UCSD-AML1 (cell line): ENCODE measurements around the gene DBNDD2.

ENCODE experiments used
- DNase-seq: peaks from one replicate; lab custom pipeline; 2025; ENCODE audit not compliant: unreplicated experiment; lab: John Stamatoyannopoulos, UW

Gene DBNDD2

GRCh38 chr20:45407783-45408645, at the start of gene DBNDD2:
DBNDD2 (plus strand) TSS chr20:45408289; CDS start chr20:45408468, 179 bp downstream.
- DNase-seq: no peak

GRCh38 chr20:45359069-45359405, 49.1 kb upstream of the DBNDD2 start:
- no peak for DNase-seq

GRCh38 chr20:45359406-45360148, 48.5 kb upstream of the DBNDD2 start:
- DNase-seq: no peak

GRCh38 chr20:45361793-45362192, 46.3 kb upstream of the DBNDD2 start:
- DNase-seq: peak; percentile 26

- DNase-seq: peak; percentile 99
These were observed 45.1 kb upstream of the DBNDD2 start, which contains the start of gene SYS1 for GRCh38 chr20:45362804-45363610. SYS1 (plus strand) TSS chr20:45363156; CDS start chr20:45363532, 376 bp downstream.

GRCh38 chr20:45363611-45364492, 44.2 kb upstream of the DBNDD2 start:
- no peak for DNase-seq

GRCh38 chr20:45365444-45365970, 42.6 kb upstream of the DBNDD2 start:
- no peak for DNase-seq

GRCh38 chr20:45366192-45366591, 41.9 kb upstream of the DBNDD2 start:
- DNase-seq: no peak

GRCh38 chr20:45366631-45367030, 41.5 kb upstream of the DBNDD2 start:
- no peak for DNase-seq

GRCh38 chr20:45367126-45367525, 41.0 kb upstream of the DBNDD2 start:
- DNase-seq: no peak

GRCh38 chr20:45368221-45368980, 39.7 kb upstream of the DBNDD2 start:
- DNase-seq: no peak

- no peak for DNase-seq
These were observed 37.4 kb upstream of the DBNDD2 start for GRCh38 chr20:45370571-45371160.

GRCh38 chr20:45372241-45372640, 35.8 kb upstream of the DBNDD2 start:
- DNase-seq: no peak

GRCh38 chr20:45372646-45373352, 35.3 kb upstream of the DBNDD2 start:
- DNase-seq: no peak

GRCh38 chr20:45373353-45374100, 34.6 kb upstream of the DBNDD2 start:
- DNase-seq: peak; percentile 83

GRCh38 chr20:45374101-45374467, 34.0 kb upstream of the DBNDD2 start:
- DNase-seq: no peak

- DNase-seq: no peak
These were observed 33.1 kb upstream of the DBNDD2 start for GRCh38 chr20:45374966-45375365.

GRCh38 chr20:45377269-45377668, 30.8 kb upstream of the DBNDD2 start:
- no peak for DNase-seq
